Thoracic aorta endothelial cell (primary cell): ENCODE data around the gene OR4C46. TPM values are rescaled to one million over a fixed set of nuclear protein-coding genes. Genes with fewer than 3 reads are reported as not detected.

Source experiments
- total RNA-seq: library from RNA; depleted of rRNA; stranded (reverse); fragments of >200 nt; gene quantifications from 2 replicates; pipeline ENCODE4 v1.2.3, GENCODE V29; 2012

The OR4C46 gene
- not detected in 2 replicates for total RNA-seq

DNA sequence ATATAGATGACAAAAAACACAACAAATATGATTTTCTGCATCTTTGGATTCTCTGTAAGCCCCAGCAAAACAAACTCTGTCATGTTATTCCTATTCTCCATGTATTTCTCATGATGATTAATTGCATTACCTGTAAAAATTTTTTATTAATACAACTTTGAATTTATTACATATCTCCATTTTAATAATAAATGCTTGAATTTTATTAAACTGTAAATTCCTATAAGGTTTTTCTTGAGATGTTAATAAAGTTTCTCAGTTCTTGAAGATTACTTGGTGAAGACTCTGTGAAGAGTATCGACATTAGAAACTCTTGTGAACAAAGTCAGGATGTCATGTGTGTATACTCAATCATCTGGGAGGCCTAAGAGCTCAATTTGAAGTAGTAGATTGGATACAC lies at the start of gene OR4C46:
TSS of gene OR4C46 (minus strand) at position 101 of the 400 bp plus-strand sequence. CDS start at position 101, 0 bp downstream.

Other genes with a start within 250 kb of the OR4C46 start
- not detected in 2 replicates for gene OR4A5, start 102.8 kb upstream of the OR4C46 start, total RNA-seq